ENCODE measurements around the gene PRKAG2.

The PRKAG2 gene

DNA sequence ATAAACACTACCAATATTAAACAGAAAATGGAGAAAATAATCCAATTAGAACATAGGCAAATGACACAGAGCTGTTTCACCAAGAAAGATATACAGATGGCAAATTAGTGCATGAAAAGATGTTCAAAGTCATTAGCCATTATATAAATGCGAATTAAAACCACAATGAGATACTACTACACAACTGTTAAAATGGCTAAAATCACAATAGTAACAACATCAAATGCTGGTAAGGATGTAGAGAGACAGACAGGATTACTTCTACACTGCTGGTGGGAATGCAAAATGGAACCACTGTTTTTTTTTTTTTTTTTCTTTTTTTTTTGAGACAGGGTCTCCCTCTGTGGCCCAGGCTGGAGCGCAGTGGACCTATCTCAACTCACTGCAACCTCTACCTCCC, 242.3 kb downstream of the PRKAG2 start:
- FAIRE-seq (no peak), DNase-seq (ENCODE audit: insufficient read length, low spot score) (no peak)

DNA sequence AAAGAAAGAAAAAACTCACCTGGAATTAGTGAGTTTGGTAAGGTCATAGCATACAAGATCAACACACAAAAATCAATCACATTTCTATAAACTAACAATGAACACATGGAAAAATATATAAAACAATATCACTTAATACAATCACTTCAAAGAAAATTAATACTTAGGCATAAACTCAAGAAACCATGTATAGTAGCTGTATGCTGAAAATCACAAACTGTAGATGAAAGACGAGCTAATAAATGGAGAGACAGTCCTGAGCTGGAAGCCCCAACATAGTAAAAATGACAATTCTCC, 243.5 kb downstream of the PRKAG2 start:
- FAIRE-seq, result no peak
- no peak for DNase-seq (ENCODE audit: insufficient read length, low spot score)

DNA sequence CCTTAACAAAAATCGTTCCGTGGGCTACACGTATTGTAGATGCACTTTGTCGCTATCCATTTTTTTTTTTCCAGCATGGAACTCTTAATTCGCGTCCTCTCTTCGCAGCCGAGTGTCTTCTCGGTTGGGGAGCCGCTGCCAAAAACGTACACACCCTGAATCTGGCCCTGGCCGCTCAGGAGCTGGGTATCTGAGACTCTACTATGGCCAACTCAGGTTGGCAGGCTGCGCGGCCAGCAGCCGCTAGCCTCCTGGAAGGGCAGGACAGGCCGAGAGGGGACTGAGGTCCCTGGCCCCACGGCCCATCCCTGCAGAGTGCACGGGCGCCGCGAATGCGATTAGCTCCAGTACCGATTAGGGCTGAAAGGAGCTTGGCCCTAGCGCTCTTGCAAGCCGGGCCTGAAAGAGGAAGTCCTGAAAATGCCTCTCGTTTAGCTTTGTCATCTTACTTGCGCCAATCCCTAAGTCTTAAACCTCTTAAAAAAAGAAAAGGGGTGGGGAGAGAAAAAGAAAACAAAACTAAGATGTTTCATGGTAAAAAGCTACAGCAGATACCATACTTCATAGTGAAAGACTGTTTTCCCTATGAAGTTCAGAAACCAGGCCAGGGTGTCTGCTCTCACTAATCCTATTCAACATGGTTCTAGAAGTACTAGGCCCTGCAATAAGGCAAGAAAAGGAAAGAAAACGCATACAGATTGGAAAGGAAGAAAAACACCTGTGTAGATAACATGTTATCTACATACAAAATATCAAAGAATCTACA, 244.0 kb downstream of the PRKAG2 start:
- DNase-seq (ENCODE audit: insufficient read length, low spot score) (peak; percentile 64), FAIRE-seq (peak; percentile 67)

DNA sequence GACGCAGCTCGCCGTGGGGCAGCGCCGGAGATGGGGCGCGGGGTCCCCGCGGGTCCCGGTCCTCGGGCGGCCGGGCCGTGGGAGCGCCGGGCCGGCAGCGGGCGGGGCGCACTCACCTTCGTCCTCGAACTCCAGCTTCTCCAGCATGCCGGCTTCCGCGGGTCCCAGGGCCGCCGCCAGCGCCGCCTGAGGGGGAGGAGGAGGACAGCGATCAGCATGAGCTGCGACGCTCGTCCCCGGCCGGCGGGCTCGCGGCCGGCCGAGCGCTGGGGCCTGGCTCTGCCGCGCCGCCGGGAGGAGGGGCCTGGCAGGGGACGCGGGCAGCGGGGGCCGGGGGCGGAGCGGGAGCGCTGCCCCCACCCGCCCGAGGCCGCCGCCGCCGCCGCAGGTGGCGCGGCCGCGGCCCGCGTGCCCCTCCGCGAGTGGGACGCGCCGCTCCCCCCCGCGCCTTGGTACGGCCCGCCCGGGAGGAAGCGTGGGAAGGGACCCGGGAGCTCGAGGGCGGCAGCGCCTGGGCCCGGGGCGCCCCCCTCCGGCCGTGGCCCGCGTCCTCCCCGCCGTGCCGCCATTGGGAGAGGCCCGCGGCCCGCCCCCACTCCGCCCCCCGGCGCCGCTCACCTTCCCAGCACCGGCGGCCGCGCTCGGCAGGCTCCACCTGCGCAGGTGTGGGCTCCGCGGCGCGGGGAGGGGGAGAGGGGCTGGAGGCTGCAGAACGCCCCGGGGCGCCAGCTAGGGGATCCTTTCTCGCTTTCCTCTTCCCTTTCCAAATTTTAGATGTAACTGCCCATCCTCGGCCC, 244.8 kb downstream of the PRKAG2 start:
- DNase-seq (ENCODE audit: insufficient read length, low spot score) (peak; percentile 82), FAIRE-seq (no peak)

DNA sequence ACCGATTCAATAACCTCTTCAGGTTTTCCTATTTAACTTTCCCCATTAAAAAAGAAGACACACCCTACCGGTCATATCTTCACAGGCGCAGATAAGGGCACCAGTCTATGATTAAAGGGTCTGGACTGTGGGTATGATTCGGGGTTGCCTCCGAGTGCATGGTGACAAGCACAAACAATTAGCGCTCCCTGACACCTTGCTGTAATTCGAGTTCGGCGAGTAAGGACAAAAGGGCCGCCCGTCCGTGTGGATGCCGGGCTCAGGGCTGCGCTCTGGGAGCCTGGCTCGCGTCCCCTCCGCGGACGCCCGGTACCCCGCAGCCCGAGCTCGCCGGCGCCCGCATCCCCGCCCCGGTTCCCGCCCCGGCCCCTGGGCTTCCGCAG, 245.4 kb downstream of the PRKAG2 start:
- FAIRE-seq (peak; percentile 44), DNase-seq (ENCODE audit: insufficient read length, low spot score) (no peak)

DNA sequence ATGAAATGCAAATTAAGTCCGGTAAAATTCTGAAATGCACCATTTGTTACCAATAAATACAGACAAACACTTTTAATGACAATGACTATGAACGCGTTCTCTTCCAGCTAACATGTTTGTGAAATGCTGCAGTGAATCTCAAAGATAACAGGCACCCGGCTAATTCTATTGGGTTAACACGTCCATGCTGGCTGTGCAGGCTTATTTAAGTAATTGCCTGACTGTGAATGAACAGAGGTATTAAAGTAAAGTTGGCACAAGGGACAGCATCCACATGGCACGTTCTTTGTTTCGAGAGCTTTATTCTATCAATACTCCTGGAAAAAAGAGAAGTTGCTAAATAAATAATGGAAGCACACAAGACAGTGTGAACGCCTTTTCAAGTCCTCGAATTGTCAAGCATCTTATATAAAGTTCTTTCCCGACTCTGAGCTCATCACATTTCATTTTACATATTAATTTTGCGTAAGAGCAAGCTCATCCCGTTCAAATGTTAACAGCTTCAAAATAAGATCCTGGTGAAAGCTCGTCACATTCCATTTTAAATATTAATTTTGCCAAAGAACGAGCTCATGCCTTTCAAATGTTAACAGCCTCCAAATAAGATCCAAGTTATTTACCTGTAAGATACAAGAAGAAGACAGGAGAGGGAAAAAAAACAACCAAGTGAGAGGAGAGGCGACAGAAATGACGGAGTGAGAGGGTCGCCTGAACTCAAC, 245.9 kb downstream of the PRKAG2 start:
- FAIRE-seq (peak; percentile 28), DNase-seq (ENCODE audit: insufficient read length, low spot score) (no peak)

DNA sequence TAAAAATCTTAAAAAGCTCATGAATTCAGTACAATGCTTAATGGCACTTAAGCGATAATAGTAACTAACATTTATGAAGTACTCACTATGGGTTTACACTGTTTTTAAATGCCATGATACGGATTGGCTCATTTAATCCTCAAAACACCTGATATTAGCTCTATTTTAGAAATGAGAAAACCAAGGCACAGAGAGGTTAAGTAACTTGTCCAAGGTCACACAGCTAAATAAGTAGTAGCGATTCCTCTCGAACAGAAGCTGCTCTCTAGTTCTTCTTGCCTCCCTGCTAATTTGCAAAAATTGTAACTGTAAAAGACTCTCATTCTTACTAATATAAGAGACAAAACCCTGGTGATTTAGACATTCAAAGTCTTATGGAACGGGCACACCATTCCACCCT, 246.6 kb downstream of the PRKAG2 start:
- no peak for FAIRE-seq
- DNase-seq (ENCODE audit: insufficient read length, low spot score), result no peak

DNA sequence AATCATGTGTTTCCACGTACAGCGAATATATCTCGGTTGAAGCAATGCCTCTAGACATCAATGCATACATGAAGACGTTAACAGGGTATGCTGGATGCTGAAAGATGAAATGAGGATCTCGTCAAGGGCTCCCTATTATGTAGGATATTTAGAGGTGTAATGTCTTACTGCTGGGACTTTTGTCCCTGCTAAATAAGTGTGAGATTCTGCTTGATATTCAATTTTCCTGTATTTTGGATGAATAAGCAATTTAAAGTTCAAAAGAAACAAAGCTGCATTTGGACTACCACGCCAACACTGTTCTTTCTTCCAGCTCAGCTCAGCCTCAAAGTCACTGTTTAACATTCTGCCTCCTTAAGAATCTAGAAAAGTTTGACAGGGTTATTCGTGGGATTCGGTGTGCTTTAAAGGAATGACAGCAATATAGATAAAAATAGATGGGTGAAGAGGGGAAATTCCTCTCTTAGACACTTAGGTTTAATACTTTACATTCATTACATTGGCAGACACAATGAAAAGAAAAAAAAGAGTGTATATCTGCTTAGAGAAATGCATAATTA, 247.1 kb downstream of the PRKAG2 start:
- FAIRE-seq (no peak), DNase-seq (ENCODE audit: insufficient read length, low spot score) (no peak)

DNA sequence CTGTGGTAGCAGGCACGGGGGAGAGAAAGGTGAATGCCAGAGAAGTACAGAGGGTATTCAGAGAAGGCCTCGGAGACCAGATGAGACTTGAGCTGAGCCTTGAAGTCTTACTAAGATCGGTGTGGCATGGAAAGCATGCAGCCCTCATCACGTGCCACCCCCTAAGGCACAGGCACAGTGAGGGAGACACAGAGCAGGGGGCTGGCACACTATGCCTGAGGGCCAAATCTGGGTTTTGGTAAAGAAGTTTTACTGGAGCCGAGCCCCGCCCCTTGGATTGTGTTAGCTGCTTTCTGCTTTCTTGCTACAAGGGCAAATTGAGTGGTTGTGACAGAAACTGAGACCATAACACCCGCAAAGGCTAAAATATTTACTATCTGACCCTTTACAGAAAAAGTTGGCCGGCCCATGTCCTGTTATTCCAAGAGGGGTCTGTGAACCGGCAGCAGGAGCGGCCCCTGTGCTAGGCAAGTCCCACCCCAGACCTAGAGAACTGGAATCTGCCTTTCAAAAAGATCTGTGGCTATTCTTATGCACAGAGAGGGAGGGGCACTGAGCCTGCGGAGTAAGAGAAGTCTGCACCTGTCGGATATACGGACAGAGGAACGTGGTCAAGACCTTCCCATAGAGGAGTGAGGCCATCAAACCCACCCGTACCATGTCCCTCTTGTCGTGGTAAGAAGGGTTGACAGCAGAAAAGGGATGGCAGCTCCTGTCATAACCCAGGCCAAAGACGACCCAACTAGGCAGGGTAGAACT, 247.9 kb downstream of the PRKAG2 start:
- DNase-seq (ENCODE audit: insufficient read length, low spot score), result no peak
- FAIRE-seq, result no peak

DNA sequence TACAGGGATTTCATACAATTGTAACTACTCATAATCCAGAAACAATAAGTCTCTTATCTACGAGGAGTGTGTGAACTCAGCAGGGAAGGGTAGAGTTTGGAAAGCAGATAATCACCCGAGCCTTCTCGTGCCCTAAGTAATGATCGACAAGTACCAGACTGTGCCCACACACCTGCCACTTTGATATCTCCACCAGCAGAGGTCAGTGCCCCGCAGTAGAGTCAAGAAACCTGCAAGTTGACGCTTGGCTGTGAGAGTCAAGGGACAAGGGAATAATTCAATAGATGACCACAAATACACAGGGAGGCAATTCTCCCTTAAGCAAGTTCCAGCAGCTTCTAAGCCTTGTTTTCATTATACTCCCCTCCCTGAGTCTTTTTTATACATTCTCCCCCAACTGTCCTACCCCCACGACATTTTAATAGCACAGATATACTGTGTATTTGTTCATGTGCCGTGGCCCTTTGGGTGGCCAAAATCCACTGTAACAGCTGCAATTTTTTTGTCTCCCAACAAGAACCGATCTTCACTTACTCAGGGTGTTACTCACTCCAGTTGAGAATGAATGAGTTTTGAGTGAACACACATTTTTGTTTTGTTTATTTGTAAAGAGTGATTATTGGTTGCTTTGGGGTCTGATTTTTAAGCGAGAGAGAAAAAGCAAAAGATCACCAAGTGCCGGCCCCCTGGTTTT, 250.3 kb downstream of the PRKAG2 start:
- no peak for FAIRE-seq

DNA sequence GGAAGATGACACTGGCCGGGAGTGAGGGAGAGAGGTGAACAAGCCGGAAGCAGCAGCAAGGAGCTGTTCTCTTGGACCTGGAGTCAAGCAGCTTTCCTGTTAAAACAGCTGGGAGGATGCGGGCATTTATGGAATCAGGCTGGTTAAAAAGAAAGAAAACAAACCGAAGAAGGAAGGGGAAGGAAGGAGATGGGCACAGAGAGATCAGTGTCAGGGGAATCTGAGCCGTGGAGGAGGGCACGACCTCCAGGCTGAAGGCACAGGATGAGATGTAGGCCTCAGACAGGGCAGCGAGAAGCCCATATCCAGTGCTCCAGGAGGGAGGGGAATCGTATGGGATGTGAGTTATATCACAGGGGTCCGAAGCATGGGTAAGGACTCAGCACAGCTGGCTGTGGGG, 251.3 kb downstream of the PRKAG2 start:
- DNase-seq (ENCODE audit: insufficient read length, low spot score) (no peak), FAIRE-seq (no peak)

More for the DNA sequence above, 250.3 kb downstream of the PRKAG2 start:
- no peak for DNase-seq (ENCODE audit: insufficient read length, low spot score)

DNA sequence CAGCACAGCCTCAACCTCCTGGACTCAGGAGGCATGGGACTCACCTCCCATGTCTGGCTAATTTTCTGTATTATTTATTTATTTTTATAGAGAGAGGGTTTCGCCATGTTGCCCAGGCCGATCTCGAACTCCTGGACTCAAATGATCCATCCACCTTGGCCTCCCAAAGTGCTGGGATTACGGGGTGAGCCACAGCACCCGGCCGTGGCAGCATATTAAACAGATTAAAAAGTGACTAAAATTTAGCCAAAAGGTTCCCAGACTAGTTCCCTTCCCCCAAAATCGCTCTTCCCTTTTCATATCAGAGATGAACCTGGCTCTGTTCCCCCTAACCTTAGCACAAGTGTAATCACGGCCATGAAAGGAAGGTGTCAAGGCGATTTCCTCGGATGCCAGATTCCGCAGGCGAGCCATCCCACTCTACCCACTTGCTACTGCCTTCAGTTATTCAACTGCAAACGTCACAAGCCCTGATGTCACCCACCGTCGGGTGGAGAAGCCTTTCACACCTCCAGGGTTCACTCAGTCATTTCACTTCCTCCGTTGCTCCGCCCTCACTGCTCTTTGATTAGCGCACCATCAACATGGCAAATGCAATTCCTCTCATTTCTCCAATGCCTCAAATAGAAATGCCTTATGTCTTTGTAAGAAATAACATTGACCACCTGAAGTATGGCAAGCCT, 252.5 kb downstream of the PRKAG2 start:
- no peak for DNase-seq (ENCODE audit: insufficient read length, low spot score)
- no peak for FAIRE-seq

DNA sequence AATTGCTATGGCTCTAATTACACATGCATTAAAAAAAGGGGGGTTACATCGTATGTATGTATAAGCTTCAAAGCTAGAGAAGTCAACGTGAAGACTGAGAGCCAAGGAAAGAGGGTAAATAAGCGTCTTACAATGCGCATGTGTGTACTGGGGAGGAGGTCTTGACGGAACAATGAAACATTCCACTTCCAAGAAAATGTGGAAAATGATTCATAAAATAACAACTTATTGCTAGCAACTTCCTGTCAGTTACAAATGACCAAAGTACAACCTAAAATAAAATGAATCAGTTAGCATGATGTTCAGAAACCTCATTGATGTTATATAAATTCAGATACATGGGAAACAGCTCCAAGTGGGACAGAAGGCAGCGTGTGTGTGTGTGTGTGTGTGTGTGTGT, 253.1 kb downstream of the PRKAG2 start:
- DNase-seq (ENCODE audit: insufficient read length, low spot score) (no peak), FAIRE-seq (no peak)

DNA sequence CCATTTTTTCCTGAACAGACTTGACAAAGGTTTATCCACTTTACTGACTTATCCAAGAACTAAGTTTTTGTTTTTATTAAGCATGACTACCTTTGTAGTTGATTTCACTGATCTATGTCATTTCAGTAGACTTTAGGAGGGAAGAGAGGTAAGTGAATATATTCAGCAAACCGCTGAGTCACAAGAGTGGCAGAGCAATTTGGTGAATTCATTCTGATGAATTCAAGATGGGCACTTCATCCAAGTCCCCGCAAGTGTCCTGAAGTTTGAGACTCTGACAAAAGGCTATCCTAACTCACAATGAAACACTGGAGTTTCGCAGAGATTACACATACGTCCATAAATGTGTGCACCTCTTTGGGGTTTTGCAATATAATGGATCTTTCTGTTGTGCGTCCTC, 255.0 kb downstream of the PRKAG2 start:
- FAIRE-seq, result no peak
- no peak for DNase-seq (ENCODE audit: insufficient read length, low spot score)

DNA sequence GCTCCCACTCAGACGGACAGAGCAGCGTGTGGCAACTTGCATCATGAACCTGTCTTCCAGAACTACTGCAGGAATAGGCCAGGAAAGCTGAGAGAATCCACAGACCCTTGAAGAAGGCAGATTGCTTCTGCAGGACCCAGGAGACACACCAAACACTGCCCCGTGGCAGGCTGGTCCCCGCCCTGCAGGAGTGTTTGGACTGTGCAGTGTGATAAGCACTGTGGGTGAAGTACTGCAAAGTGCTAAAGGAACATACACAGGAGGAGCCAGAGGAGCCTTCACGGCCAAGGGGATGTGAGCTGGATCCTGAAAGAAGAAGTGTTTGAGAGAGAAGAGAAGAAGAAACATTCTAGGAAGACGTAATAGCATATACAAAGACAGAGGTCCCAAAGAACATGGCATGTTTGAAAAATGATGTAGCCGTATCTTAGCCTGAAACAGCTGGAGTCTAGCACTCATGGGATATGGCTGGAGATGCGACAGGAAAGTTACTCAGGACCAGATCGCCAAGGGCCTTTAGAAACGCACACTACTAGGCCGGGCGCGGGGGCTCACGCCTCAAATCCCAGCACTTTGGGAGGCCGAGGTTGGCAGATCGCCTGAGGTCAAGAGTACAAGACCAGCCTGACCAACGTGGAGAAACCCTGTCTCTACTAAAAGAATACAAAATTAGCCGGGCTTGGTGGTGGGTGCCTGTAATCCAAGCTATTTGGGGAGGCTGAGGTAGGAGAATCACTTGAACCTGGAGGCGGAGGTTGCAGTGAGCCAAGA, 260.3 kb downstream of the PRKAG2 start:
- no peak for FAIRE-seq
- no peak for DNase-seq (ENCODE audit: insufficient read length, low spot score)

DNA sequence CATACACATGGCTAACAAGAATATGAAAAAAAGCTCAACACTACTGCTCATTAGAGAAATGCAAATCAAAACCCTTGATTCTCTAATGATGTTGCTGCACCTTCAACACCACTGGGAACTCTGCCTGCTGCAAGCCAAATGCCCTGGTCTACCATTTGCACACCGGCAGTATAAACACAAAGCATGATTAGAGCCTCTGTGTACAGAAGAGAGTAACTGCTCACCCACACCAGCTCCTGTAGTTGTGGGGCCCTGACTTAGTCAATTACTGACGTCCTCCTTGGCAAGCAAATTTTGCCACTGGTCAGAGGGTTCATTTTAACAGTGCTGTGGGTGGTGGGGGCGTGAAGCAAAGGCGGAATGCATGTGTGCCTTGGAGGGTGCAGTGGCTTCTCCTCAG, 261.1 kb downstream of the PRKAG2 start:
- DNase-seq (ENCODE audit: insufficient read length, low spot score), result no peak
- FAIRE-seq, result no peak

DNA sequence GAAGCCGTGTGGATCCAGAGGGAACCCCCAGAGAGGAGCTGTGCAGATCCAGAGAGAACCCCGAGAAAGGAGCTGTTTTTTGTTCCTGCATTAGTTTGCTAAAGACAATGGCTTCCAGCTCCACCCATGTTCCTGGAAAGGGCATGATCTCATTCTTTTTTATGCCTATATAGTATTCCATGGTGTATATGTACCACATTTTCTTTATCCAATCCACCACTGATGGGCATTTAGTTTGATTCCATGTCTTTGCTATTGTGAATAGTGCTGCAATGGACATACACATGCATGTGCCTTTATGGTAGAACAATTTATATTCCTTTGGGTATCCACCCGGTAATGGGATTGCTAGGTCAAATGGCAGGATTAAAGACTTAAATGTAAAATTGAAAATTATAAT, 261.9 kb downstream of the PRKAG2 start:
- FAIRE-seq (no peak), DNase-seq (ENCODE audit: insufficient read length, low spot score) (no peak)

DNA sequence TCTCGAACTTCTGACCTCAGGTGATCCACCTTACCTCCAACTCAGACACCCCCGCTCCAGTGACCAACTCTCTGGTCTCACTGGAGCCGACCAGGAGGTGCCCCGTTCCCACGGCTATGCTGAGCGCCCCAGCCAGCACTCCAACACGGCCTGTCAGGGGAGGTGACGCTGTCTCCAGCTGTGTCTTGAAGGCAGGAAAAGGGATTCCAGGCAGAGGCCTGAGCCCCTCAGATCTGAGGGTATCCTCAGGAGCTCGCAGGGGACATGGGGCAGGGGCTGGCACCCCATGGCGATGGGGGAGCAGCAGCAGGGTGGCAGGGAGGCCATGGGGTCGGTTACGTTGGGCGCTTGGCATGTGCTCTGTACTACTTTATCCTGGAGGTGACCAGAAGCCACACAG, 262.9 kb downstream of the PRKAG2 start:
- DNase-seq (ENCODE audit: insufficient read length, low spot score) (no peak), FAIRE-seq (no peak)

DNA sequence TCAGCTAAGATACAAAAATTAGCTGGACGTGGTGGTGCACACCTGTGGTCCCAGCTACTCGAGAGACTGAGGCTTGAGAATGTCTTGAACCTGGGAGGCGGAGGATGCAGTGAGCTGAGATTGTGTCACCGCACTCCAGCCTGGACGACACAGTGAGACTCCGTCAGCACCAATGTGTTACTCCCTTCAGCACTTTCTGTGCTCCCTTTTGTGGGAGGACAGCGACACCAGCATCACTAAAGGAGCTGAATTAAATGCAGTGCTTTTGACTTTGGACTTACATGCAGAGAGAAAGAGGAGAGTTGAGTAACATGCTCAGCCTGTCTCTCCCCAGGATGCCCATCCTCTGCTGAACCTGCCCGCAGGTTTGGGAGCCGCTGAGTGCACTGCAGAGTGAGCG, 265.0 kb downstream of the PRKAG2 start:
- FAIRE-seq (no peak), DNase-seq (ENCODE audit: insufficient read length, low spot score) (no peak)

All from GM19239 (cell line).